GM15510 (cell line): Measurements from ENCODE around the gene ZNF648.

ENCODE experiments used
- POLR2A ChIP-seq: IDR thresholded peaks from 3 replicates; pipeline ENCODE4 v1.6.1; 2011; ENCODE audit warnings: borderline replicate concordance; ENCODE audit not compliant: insufficient read length; ENCODE audit errors: extremely low read depth

Gene ZNF648

GRCh38 chr1:182085726-182086125 lies 24.2 kb upstream of the ZNF648 start:
- no peak for TF ChIP-seq POLR2A

DNA sequence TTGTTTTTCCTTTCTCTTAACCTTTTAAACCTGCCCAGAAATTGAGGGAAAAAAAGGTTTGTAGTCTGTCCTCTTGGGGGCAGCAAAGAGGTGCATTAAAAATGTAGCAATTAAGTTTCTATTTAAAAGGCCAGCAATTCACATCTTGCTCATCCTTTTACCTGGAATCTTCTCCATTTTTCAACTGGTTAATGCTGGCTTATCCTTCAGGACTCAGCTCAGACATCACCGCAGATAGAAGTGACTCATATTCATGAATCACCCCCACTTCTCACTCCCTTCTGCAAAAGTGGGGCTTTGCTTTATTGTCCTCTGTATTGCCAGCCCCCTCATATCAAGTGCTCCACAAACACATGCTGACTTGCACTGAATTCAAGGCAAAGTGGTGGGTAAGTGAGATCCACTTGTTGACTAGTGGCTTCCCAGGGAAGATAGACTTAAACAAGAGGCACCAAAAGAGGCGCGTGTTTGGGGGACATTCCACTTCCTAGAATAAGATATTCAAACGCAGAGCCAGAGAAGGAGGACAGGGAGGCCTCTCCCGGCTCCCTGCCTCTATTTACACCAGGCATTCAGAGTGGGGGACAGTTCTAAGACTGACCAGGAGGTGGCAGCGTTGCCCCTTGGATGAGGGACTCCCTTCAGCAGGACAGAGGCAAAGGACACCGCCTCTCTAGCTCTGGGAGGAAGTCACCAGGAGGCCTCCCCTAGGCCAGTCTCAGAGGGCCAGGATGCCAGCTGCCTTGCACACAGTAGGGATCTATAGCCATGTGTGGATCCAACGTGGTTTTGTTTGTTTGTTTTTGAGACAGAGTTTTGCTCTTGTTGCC lies 23.2 kb upstream of the ZNF648 start:
- no peak for TF ChIP-seq POLR2A

GRCh38 chr1:182083851-182084486 lies 22.5 kb upstream of the ZNF648 start:
- no peak for TF ChIP-seq POLR2A

GRCh38 chr1:182080955-182081582 lies 19.6 kb upstream of the ZNF648 start:
- no peak for TF ChIP-seq POLR2A

GRCh38 chr1:182080040-182080439 lies 18.5 kb upstream of the ZNF648 start:
- TF ChIP-seq POLR2A: no peak

GRCh38 chr1:182071924-182072323 lies 10.4 kb upstream of the ZNF648 start:
- TF ChIP-seq POLR2A: no peak

GRCh38 chr1:182069028-182069466 lies 7.5 kb upstream of the ZNF648 start:
- TF ChIP-seq POLR2A: no peak

GRCh38 chr1:182066934-182067333 lies 5.4 kb upstream of the ZNF648 start:
- TF ChIP-seq POLR2A: no peak

DNA sequence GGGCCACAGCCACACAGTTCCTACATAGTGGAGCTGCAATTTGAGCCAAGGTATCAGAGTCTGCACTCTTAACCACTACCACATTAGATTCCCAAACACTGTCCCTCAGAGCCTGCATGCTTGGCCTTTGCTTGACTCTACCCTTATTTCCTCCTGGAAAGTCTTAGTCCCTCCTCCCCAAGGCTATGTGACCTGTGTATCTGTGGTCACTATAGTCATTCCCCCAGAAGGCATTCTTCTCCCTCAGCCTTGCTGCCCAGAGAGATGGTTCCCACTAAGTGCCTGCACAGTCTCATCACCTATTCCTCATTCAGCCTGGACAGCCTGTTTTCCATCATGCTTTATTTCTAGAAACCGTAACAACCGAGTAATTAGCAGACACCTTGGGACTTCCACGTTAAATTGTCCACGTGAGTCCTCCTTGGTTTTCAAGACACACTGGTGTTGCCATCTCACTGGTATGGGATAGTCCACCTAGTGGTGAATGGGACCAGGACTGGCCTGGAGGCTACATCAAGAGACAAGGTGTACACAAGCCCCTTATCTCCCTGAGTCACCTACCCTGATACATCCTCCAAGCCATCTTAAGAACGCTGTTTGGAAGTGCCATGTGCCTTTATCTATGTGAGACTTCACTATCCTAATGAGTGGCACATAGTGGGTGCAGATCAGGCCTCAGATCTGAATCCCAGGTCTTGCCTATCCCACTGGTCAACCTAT lies 3.8 kb upstream of the ZNF648 start:
- TF ChIP-seq POLR2A: no peak

DNA sequence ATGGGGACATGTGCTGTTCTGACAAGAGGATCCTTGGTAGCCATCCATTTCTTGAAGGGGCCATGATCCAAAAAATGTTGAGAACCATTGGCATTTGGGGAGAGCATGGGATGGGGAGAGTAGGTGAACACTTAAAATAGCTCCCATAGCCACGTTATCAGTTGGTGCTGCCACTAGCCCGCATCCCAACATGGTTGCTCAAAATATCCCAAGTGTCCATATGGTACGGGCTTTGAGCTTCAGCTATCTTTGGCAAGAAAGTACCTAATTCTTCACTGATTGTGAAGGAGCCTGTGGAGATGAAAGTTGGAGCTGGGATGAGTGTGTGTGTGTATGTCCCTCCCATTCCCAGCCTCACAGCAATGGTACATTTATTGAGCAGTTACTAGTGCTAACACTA lies 3.1 kb upstream of the ZNF648 start:
- no peak for TF ChIP-seq POLR2A

GRCh38 chr1:182062223-182062622 lies 711 bp upstream of the ZNF648 start:
- no peak for TF ChIP-seq POLR2A

GRCh38 chr1:182060877-182061276 lies 635 bp downstream of the ZNF648 start:
- no peak for TF ChIP-seq POLR2A

DNA sequence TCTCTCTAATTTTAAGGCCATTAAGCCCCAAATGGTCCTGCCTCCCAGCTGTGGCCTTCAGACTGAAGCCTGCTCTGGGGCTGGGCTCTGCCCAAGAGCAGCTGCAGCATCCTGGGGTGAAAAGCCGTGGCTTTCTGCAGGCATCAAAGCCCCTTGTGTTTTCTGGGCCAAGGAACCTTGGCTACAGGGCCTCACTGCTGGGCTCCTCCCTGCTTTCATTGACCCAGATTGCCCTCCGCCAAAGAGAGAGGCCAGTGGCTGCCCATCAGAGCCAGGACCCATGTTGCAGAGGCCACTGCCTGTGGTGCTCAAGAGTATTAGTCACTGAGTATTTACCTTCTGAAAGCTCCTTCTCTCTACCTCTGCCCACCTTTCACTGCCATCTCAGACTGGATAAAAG lies 1.6 kb downstream of the ZNF648 start:
- no peak for TF ChIP-seq POLR2A

GRCh38 chr1:182056601-182057366 lies 4.7 kb downstream of the ZNF648 start:
- TF ChIP-seq POLR2A: no peak
